IMR-90 (cell line): ENCODE data around the gene LELP1. TPM values are rescaled to one million over a fixed set of nuclear protein-coding genes. Genes with fewer than 3 reads are reported as not detected.

Experiments
- ATAC-seq: fragments of 200-7000 bp; cut with Tn5 transposase; 2 replicates; pipeline ENCODE4 v1.9.1; 2020; ENCODE audit warnings: low read depth, mild to moderate bottlenecking, moderate library complexity
- BruUV-seq: library from RNA; stranded (reverse); fragments of 400-500 nt; replicated peaks from 2 replicates; lab custom pipeline; 2021; lab: Mats Ljungman, UMichigan
- CTCF ChIA-PET: fragments of 300-600 bp; formaldehyde crosslinking; extraction: SDS; loops from one replicate; lab custom pipeline; 2021; ENCODE audit warnings: antibody characterized with exemption; lab: Yijun Ruan, JAX
- POLR2A ChIA-PET: fragments of 300-600 bp; sonication (Branson Sonifier 250); formaldehyde crosslinking; loops from one replicate; lab custom pipeline; 2022; ENCODE audit warnings: antibody characterized with exemption; ENCODE audit not compliant: unreplicated experiment; lab: Charles Lee
- DNase-seq: peaks from one replicate; pipeline ENCODE4 v3.0.0; 2013
- H2AFZ ChIP-seq: replicated peaks from 2 replicates; pipeline ENCODE3; 2013; ENCODE audit warnings: low read length, mild to moderate bottlenecking; ENCODE audit not compliant: poor library complexity
- H2AK5ac ChIP-seq: 2 replicates; pipeline ENCODE4 v1.6.1; 2013; ENCODE audit warnings: low read depth, low read length, inconsistent platforms
- H2AK9ac ChIP-seq: replicated peaks from 2 replicates; pipeline ENCODE3; 2013; ENCODE audit warnings: mild to moderate bottlenecking, low read depth, low read length, moderate library complexity; ENCODE audit not compliant: poor library complexity
- H2BK120ac ChIP-seq: 2 replicates; pipeline ENCODE4 v1.6.1; 2013; ENCODE audit warnings: low read depth, low read length, inconsistent platforms
- H2BK15ac ChIP-seq: 3 replicates; pipeline ENCODE4 v1.6.1; 2013; ENCODE audit warnings: low read depth, low read length, inconsistent platforms
- H2BK20ac ChIP-seq: 2 replicates; pipeline ENCODE4 v1.6.1; 2013; ENCODE audit warnings: low read depth, mild to moderate bottlenecking, inconsistent platforms, low read length, moderate library complexity
- H2BK5ac ChIP-seq: 2 replicates; pipeline ENCODE4 v1.6.1; 2013; ENCODE audit warnings: mild to moderate bottlenecking, low read depth, low read length, inconsistent platforms; ENCODE audit not compliant: poor library complexity, severe bottlenecking
- H3K14ac ChIP-seq: replicated peaks from 2 replicates; pipeline ENCODE4 v1.6.1; 2013; ENCODE audit warnings: low read depth, low read length, inconsistent platforms
- H3K18ac ChIP-seq: 2 replicates; pipeline ENCODE4 v1.6.1; 2013; ENCODE audit warnings: low read depth, low read length, control low read depth
- H3K23ac ChIP-seq: 2 replicates; pipeline ENCODE4 v1.6.1; 2013; ENCODE audit warnings: low read depth, low read length, inconsistent platforms
- H3K27ac ChIP-seq: 2 replicates; pipeline ENCODE4 v1.5.1; 2013; ENCODE audit warnings: mild to moderate bottlenecking, control low read depth, low read length; ENCODE audit not compliant: insufficient read depth
- H3K27me3 ChIP-seq: 2 replicates; pipeline ENCODE4 v1.6.1; 2013; ENCODE audit warnings: low read length; ENCODE audit not compliant: control insufficient read depth, insufficient read depth
- H3K36me3 ChIP-seq: 2 replicates; pipeline ENCODE4 v1.6.1; 2013; ENCODE audit warnings: low read length, mixed read lengths; ENCODE audit not compliant: control insufficient read depth, insufficient read depth
- H3K4ac ChIP-seq: 2 replicates; pipeline ENCODE4 v1.6.1; 2013; ENCODE audit warnings: low read depth, low read length, inconsistent platforms
- H3K4me1 ChIP-seq: 2 replicates; pipeline ENCODE4 v1.6.1; 2013; ENCODE audit warnings: low read length, mixed read lengths; ENCODE audit not compliant: control insufficient read depth, insufficient read depth
- H3K4me2 ChIP-seq: 2 replicates; pipeline ENCODE4 v1.6.1; 2013; ENCODE audit warnings: low read depth, mild to moderate bottlenecking, control low read depth, low read length, moderate library complexity
- H3K4me3 ChIP-seq: 2 replicates; pipeline ENCODE4 v1.5.1; 2013; ENCODE audit warnings: low read depth, mild to moderate bottlenecking, control low read depth, low read length, moderate library complexity; ENCODE audit not compliant: insufficient read depth
- H3K56ac ChIP-seq: 2 replicates; pipeline ENCODE4 v1.6.1; 2013; ENCODE audit warnings: low read length, inconsistent platforms; ENCODE audit not compliant: insufficient read depth; ENCODE audit errors: extremely low read depth
- H3K79me1 ChIP-seq, 2 experiments: 2 replicates each; pipeline ENCODE4 v1.6.1; 2013; ENCODE audit warnings: low read length in 2 of 2, inconsistent platforms in 1 of 2, low read depth in 1 of 2
- H3K9ac ChIP-seq: 2 replicates; pipeline ENCODE4 v1.6.1; 2013; ENCODE audit warnings: low read depth, low read length, control low read depth
- H3K9me1 ChIP-seq: 2 replicates; pipeline ENCODE4 v1.6.1; 2013; ENCODE audit warnings: low read length, inconsistent platforms; ENCODE audit not compliant: insufficient read depth
- H3K9me3 ChIP-seq: 2 replicates; pipeline ENCODE4 v1.6.1; 2013; ENCODE audit warnings: low read length; ENCODE audit not compliant: control insufficient read depth, insufficient read depth
- H4K20me1 ChIP-seq: 2 replicates; pipeline ENCODE4 v1.6.1; 2013; ENCODE audit warnings: low read length, inconsistent platforms; ENCODE audit not compliant: insufficient read depth
- H4K5ac ChIP-seq: 2 replicates; pipeline ENCODE4 v1.6.1; 2013; ENCODE audit warnings: mild to moderate bottlenecking, low read depth, low read length, control low read depth
- H4K8ac ChIP-seq, 2 experiments: 2 replicates each; pipeline ENCODE4 v1.6.1; 2013; ENCODE audit warnings: low read depth in 2 of 2, low read length in 2 of 2, control low read depth in 1 of 2, inconsistent platforms in 1 of 2
- H4K91ac ChIP-seq: 2 replicates; pipeline ENCODE4 v1.6.1; 2013; ENCODE audit warnings: low read depth, low read length, inconsistent platforms; ENCODE audit not compliant: insufficient read depth
- MXI1 ChIP-seq: IDR thresholded peaks from 2 replicates; pipeline ENCODE4 v1.6.1; 2012; ENCODE audit warnings: low read depth, mild to moderate bottlenecking, low read length, moderate library complexity, borderline replicate concordance
- WGBS, 2 experiments: methylation state at CpG; one replicate each; pipeline versions ENCODE4 v1.1.5 to v1.1.7; 2013; ENCODE audit warnings: missing lambda C conversion rate in 2 of 2; ENCODE audit not compliant: insufficient read length in 1 of 2; ENCODE audit errors: extremely low coverage in 2 of 2; 5-methylcytosine and 5-hydroxymethylcytosine counted together
- dilution Hi-C: fragments of 300-500 bp; cut with HindIII; formaldehyde crosslinking; loops from one replicate; pipeline ENCODE4 v1.14.3; 2018; ENCODE audit warnings: low sequenced_read_pairs; ENCODE audit not compliant: unreplicated experiment
- in situ Hi-C: fragments of 300-500 bp; cut with MboI; formaldehyde crosslinking; loops from 3 replicates; pipeline ENCODE4 v1.14.3; 2019; ENCODE audit warnings: low sequenced_read_pairs, inconsistent platforms, mixed read lengths
- intact Hi-C: fragments of 100-400 bp; cut with micrococcal nuclease; formaldehyde crosslinking; loops from 2 replicates; pipeline ENCODE4 v1.10.0; 2022
- polyA plus RNA-seq, 3 experiments: library from polyadenylated mRNA; depleted of rRNA; stranded (reverse); fragments of >200 nt; gene quantifications; 2 replicates each; pipeline ENCODE4 v1.2.3, GENCODE V29; 2012; ENCODE audit warnings: low replicate concordance in 1 of 3
- total RNA-seq: library from RNA; depleted of rRNA; stranded (reverse); fragments of >200 nt; gene quantifications from 2 replicates; pipeline ENCODE4 v1.2.3, GENCODE V29; 2012

LELP1 gene
- total and polyA plus RNA-seq, 2 of the 4 experiments (the other 2 are of a cell fraction) = not detected

- Histone ChIP-seq H4K8ac (no peak overlapping the region), H3K9ac (no peak overlapping the region), H3K36me3 (no peaks in the 10 kb centered on the region), H2BK15ac (no peak overlapping the region), H3K9me1 (no peaks in the 10 kb centered on the region), H3K79me1 (no peaks in the 10 kb centered on the region), H3K27me3 (no peaks in the 10 kb centered on the region), H3K4me1 (no peaks in the 10 kb centered on the region), H4K91ac (no peak overlapping the region), H3K9me3 (no peaks in the 10 kb centered on the region), H3K56ac (no peak overlapping the region), H3K4me2 (no peak overlapping the region), H2BK5ac (no peak overlapping the region), H3K4ac (no peak overlapping the region), H2AFZ (no peak overlapping the region), H2BK120ac (no peak overlapping the region), H2AK9ac (no peak overlapping the region), H2BK20ac (no peak overlapping the region), H4K5ac (no peak overlapping the region), H3K4me3 (no peak overlapping the region), H2AK5ac (no peak overlapping the region), H3K14ac (no peak overlapping the region), H3K23ac (no peak overlapping the region), H3K18ac (no peak overlapping the region), H4K20me1 (no peaks in the 10 kb centered on the region), H3K27ac (no peak overlapping the region)
- intact Hi-C loops (loop anchor here (2.0 kb wide), 1 partner anchor 359 kb away; no protein-coding TSS in a partner anchor), dilution Hi-C loops (no loop called here), in situ Hi-C loops (loop anchor here (5.0 kb wide), 1 partner anchor 356 kb away; no protein-coding TSS in a partner anchor)
- 21% methylated on average over 2 of the region's 2 CpGs; no CpG with 5 or more reads in 1 of the 2 experiments for WGBS, 2 experiments
- DNase-seq = no peak
- CTCF ChIA-PET = no interaction called here
- BruUV-seq = no TSS peak
- POLR2A ChIA-PET = no interaction called here
- no peak for TF ChIP-seq MXI1
- ATAC-seq = no peak
Observed at GRCh38 chr1:153227810-153228209, 24.6 kb downstream of the LELP1 start.
